NCI-H748 (cell line): ENCODE results near the gene UNC80.
A peak's percentile ranks its signal among the peaks of the same experiment; 100 is the strongest.
"Not testable (repeated sequence)": the region's sequence is repeated elsewhere in the genome, so short reads cannot be mapped to it uniquely, and the experiment has no call there.

ENCODE experiments used
- DNase-seq: peaks from one replicate; lab custom pipeline; 2025; ENCODE audit not compliant: unreplicated experiment; lab: John Stamatoyannopoulos, UW

The UNC80 gene, protein sequence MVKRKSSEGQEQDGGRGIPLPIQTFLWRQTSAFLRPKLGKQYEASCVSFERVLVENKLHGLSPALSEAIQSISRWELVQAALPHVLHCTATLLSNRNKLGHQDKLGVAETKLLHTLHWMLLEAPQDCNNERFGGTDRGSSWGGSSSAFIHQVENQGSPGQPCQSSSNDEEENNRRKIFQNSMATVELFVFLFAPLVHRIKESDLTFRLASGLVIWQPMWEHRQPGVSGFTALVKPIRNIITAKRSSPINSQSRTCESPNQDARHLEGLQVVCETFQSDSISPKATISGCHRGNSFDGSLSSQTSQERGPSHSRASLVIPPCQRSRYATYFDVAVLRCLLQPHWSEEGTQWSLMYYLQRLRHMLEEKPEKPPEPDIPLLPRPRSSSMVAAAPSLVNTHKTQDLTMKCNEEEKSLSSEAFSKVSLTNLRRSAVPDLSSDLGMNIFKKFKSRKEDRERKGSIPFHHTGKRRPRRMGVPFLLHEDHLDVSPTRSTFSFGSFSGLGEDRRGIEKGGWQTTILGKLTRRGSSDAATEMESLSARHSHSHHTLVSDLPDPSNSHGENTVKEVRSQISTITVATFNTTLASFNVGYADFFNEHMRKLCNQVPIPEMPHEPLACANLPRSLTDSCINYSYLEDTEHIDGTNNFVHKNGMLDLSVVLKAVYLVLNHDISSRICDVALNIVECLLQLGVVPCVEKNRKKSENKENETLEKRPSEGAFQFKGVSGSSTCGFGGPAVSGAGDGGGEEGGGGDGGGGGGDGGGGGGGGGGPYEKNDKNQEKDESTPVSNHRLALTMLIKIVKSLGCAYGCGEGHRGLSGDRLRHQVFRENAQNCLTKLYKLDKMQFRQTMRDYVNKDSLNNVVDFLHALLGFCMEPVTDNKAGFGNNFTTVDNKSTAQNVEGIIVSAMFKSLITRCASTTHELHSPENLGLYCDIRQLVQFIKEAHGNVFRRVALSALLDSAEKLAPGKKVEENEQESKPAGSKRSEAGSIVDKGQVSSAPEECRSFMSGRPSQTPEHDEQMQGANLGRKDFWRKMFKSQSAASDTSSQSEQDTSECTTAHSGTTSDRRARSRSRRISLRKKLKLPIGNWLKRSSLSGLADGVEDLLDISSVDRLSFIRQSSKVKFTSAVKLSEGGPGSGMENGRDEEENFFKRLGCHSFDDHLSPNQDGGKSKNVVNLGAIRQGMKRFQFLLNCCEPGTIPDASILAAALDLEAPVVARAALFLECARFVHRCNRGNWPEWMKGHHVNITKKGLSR (N-terminal part only)

DNA sequence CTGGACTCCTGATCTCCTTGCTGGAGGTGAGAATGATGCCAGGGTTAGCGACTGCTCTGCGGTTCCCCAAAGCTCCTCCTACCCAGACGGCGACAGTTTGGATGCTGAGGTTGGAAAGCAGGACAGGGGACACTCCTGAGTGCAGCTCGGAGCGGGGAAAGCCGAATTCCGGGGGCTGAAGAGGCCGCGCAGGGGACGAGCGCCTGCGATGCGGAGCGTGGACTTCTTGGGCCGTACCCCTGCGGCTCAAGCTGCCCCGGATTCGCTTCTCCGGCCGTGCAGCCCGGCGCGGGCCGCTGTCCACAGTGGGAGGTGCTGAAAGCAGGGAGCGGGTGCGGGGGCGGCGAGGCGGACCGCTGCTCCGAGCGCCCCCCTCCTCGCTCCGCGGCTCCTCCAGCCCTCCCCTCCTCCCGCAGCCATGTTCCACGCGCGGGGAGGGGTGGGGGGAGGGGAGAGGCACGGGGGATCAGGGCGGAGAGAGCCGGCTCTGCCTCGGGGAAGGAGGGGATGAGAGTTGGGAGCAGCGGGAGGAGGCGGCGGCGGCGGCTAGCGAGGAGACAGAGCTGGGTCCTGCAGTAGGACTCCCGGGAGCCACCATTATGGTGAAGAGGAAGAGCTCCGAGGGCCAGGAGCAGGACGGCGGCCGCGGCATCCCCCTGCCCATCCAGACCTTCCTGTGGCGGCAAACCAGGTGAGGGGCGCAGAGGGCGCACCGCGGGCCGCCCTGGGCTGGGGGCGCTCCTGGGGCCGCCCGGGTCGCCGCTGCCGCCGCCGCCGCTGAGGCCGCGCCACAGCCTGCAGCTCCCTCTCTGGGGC lies at the start of gene UNC80:
Gene UNC80, plus strand, starts transcription at position 359 of the 816 bp plus-strand sequence. Its CDS starts 241 bp downstream, at position 600.
- DNase-seq: peak; percentile 83

- no peak for DNase-seq
Observed at GRCh38 chr2:209726311-209726710, 45.3 kb upstream of the UNC80 start.

DNA sequence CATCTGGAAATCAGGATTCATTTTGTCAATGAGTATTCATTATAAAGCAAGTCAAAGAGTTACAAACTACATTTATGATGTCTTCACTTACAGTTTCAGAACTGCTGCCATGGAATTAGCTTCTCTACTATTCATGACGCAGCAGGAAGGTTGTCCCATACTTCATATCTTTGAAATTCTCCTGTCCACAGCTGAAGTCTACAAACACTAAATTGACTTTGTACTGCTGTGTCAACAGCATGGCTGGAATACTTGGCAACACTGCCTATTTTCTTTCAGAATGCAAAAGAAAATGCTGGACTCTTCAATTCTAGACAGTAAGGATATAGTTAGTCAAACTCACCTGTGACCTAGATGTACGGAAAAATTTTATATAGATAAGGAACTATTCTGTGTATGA lies 44.6 kb upstream of the UNC80 start:
- DNase-seq: no peak

GRCh38 chr2:209734805-209735204 lies 36.8 kb upstream of the UNC80 start:
- no peak for DNase-seq

DNA sequence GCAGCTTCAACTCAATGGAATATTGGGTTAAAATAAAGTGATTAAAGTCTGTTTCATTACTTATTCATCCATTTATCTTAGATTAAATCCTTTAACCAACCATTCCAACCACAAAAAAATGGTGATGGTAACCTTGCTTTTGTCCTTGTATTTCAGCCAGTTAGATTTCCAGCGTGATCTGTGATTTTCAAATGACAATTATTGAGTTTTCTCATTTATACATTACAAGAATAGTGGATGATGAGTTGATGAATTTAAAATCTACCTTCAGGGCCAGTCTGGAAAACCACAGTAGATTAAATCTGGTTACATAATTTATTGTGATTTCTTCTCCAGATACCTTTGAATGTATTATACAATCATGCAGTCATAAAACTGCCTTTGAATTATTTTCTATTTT lies 29.7 kb upstream of the UNC80 start:
- DNase-seq: no peak

- no peak for DNase-seq
Observed at GRCh38 chr2:209753020-209753419, 18.6 kb upstream of the UNC80 start.

- DNase-seq: no peak
Observed at GRCh38 chr2:209757163-209757562, 14.5 kb upstream of the UNC80 start.

DNA sequence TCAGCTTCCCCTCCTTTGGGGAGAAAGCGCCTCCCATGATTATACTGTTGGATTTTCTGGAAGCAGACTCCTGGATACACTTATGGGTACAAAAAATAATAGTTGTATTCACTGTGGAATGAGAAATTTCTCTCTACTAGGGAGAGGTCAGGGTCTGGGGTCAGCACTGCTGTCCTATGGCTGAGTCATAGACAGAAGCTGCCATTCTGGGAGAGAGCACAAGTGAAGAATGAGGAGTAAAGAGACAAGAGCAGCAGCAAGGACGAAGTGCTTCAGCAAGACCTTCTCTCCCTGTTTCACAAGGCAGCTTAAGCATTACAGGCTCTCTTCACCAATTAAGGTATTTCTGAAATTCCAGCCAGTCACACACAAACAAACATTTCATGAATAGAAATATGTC lies 10.1 kb upstream of the UNC80 start:
- no peak for DNase-seq

DNA sequence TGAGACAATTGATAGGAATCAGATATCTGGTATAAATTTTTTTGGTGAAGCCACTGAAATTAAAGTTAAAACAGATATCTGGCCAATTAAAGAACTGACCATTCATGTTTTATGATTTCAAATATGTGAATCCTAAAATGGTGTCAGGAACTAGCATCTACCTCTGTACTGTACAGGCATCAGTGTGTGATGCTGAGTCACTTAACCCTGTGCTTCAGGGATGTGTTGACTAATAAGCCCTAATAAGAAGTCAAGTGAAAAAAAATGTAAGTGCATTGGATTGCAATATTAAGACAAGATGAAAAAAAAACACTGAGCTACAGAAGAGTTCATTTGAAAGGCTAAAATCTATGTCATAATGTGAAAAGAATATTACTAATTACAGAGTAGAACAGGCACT lies 9.1 kb upstream of the UNC80 start:
- DNase-seq: no peak

GRCh38 chr2:209763106-209763505 lies 8.5 kb upstream of the UNC80 start:
- DNase-seq: no peak

DNA sequence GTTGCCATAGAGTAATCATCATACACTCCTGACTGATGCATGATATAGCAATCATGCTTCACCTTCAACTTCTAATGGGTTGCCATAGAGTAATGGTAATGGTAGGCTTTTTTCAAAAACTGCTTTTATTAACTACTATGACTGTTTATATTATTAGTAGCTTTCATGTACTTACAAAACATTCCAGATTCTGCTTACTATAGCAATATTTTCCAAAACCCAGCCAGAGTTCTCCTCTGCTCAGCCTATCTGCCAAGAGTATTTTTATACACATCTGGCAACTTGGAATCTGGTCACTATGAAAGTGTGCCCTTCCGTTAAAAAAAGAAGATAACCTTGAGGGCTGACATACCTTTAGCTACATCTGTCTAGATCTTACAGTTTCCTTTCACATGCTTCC lies 5.0 kb upstream of the UNC80 start:
- no peak for DNase-seq

- no peak for DNase-seq
Observed at GRCh38 chr2:209767316-209767715, 4.3 kb upstream of the UNC80 start.

DNA sequence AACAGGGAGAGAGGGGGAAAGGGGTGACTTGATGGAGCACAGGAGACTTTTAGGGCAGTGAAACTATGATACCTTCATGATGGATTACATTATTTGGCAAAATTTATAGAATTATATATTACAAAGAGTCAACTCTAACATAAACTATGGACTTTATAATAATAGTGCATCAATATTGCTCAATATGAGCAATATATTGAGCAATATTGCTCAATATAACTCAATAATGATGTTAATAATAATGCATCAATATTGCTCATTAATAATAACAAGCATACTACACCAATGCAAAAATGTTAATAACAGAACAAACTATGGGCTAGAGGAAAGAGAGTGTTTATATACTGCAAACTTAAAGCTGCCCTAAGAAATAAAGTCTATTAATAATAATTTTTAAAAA lies 3.1 kb upstream of the UNC80 start:
- no peak for DNase-seq

GRCh38 chr2:209772290-209772685 lies 656 bp downstream of the UNC80 start:
- DNase-seq: peak; percentile 88

- peak; percentile 89 for DNase-seq
Observed at GRCh38 chr2:209773377-209773776, 1.7 kb downstream of the UNC80 start.

DNA sequence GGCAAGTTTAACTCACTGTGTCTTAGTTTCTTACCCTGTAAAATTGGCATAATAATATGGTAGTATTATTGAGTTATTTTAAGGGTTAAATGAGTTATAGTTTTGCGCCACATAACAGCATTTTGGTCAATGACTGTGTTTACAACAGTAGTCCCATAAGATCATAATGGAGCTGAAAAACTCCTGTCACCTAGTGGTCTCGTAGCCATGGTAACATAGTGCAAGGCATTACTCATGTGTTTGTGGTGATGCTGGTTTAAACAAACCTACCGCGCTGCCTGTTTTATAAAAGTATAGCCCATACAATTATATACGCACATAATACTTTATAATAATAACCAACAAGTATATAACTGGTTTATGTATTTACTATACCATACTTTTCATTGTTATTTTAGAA lies 15.8 kb downstream of the UNC80 start:
- peak; percentile 15 for DNase-seq

GRCh38 chr2:209788925-209789324 lies 17.3 kb downstream of the UNC80 start:
- no peak for DNase-seq

DNA sequence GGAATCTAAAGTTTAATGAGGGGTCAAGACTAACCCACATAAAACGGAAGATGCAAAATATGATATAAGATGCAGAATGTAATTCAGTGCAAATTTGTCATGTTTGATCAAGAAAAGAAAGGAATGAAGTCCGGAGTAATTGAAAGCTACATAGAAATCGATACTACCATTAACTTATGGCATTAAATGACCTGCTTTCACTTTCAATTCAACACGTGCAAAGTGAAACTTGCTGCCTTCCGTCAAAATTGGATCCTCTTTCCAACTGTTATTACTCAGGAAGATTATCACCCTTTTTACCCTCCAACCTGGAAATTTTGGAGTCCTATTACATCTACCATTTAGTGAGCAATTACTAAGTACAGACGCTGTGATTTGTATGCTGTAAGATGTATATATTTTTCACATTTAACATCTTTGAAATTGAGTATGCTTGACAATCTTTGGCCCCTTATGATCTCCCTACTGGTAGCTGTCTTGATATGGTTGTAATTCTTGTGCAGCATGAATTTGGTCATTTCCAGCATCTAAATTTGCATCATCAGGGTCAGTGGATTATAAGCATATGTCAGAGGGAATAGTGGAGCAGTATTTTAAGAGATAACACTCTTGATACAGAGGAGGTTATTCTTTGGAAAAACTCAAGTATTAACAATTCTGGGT lies 18.6 kb downstream of the UNC80 start:
- DNase-seq: no peak

DNA sequence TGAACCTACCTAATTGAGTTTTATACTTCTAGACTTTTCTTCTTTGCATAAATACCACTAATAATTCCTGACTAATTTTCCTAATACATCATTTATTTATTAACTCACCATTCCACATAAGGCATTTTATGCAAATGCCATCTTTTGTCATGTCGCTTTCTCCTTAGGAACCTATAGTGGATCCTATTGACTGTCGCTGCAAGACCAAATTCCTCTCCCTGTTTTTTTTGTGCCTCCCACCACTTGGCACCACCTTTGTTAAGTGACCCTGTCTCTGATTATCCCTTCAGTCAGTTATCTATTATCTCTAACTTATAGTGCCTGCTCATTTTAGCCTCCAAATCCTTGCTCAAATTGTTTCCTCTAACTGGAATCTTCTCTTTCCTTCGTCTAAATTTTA lies 19.5 kb downstream of the UNC80 start:
- no peak for DNase-seq

DNA sequence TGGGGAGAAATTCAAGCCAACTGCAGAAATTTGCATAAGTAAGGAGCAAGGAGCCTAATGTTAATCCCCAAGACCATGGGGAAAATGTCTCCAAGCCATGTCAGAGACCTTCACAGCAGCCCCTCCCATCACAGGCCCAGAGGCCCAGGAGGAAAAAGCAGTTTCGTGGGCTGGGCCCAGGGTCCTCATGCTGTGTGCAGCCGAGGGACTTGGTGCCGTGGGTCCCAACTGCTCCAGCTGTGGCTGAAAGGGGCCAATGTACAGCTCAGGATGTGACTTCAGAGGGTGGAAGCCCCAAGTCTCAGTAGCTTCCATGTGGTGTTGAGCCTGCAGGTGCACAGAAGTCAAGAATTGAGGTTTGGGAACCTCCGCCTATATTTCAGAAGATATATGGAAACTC lies 23.8 kb downstream of the UNC80 start:
- not testable (repeated sequence) for DNase-seq
